Skeletal muscle cell (primary cell): ENCODE data around the gene OPRM1.
"Not testable (repeated sequence)": the region's sequence is repeated elsewhere in the genome, so short reads cannot be mapped to it uniquely, and the experiment has no call there.

ENCODE experiments used
- DNase-seq: peaks from one replicate; pipeline ENCODE4 v3.0.0-alpha.2; 2010; ENCODE audit warnings: low read depth
- H3K4me3 ChIP-seq: 2 replicates; pipeline ENCODE4 v1.5.1; 2011; ENCODE audit warnings: low read depth, mild to moderate bottlenecking, control low read depth, low read length, moderate library complexity

The OPRM1 gene

DNA sequence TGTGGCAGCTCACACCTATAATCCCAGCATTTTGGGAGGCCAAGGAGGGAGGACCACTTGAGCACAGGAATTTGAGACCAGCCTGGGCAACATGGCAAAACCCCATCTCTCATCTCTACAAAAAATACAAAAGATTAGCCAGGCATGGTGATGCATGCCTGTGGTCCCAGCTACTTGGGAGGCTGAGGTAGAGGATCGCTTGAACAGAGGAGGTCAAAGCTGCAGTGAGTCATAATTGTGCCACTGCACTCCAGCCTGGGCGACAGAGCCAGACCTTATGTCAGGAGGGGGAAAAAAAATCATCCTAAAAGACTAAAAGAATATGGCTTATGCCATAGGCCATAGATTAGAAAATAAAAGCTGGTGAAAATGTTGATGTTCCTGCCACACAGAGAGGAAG is 39.6 kb downstream of the OPRM1 start:
- not testable (repeated sequence) for DNase-seq, H3K4me3 ChIP-seq

DNA sequence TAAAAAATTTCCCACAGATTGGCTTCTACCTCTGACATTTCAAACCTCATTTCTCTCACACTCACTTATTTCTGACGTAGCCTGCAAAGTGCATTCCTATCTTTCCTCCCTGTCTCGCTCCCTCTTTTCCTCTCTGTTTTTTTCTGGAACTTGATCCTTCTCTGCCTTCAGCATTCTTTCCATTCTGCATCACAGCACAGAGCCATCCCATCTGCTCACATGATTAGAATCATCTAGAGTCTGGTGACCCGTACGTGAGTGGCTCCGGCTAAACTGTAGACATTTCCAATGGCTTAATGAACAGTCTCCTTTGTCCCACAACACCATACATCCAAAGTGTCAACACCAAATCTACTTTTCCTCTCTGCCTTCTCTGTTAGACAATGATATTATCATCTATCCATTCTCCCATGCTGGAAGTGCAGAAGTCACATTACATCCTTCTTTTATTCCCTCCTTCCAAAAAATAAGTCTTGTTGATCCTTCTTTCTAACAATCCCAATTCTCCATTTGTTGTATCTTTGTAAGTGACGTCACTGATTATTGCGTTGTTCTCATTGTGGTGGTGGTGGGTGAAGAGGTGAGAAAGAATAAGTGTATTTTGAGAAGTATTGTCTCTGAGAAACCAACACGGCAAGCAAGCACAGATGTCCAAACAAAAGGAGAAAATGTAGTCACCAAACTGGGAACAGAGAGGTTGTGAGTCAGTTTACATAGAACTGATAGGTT is 41.6 kb downstream of the OPRM1 start:
- no peak overlapping the region for H3K4me3 ChIP-seq
- no peak for DNase-seq

DNA sequence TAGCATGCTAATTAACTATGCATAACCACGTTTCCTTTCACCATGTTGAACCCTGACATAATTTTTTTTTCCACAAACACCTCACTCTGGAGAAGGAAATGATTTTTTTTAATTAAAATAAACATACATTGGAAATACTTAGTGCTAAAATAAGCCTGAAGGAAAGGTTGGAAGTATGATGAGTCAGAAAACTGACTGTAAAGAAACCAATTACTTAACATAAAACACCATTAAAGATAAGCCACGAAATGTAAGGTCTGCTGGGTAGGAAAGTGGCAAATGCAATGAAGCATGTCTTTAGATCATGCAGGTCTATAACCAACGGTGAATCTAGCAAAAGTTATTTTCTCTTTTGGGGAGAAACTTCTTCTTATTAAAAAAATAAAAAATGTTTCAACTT is 47.5 kb downstream of the OPRM1 start:
- no peak overlapping the region for H3K4me3 ChIP-seq
- DNase-seq: no peak

DNA sequence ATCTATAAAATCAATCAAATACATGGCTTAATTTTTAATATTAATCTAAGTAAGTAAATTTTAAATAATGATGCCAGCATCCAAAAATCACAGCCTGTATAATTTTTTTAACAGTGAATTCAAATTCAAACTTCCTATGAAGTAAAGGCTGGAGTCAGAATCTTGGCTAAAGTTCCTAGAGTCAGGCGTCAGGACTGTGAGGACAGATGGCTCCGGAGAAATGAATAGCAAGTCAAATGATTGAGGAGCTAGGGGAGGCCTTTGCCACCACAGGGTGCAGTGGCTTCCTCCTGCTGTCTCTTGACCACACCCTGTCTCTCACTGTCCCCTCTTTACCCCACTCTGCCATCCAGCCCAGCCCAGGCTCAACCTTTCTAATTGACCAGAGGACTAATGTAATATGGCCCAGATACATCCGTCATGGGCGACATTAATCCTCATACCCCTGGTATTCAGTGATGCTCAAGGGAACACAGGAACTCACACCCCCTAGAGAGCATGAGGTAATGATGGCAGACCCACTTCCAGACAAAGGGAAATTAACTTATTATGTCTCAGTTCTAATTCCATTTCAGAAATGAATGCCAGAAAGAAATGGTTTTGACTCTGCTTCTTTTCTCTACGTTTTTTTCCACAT is 53.4 kb downstream of the OPRM1 start:
- no peak for DNase-seq
- no peak overlapping the region for H3K4me3 ChIP-seq

DNA sequence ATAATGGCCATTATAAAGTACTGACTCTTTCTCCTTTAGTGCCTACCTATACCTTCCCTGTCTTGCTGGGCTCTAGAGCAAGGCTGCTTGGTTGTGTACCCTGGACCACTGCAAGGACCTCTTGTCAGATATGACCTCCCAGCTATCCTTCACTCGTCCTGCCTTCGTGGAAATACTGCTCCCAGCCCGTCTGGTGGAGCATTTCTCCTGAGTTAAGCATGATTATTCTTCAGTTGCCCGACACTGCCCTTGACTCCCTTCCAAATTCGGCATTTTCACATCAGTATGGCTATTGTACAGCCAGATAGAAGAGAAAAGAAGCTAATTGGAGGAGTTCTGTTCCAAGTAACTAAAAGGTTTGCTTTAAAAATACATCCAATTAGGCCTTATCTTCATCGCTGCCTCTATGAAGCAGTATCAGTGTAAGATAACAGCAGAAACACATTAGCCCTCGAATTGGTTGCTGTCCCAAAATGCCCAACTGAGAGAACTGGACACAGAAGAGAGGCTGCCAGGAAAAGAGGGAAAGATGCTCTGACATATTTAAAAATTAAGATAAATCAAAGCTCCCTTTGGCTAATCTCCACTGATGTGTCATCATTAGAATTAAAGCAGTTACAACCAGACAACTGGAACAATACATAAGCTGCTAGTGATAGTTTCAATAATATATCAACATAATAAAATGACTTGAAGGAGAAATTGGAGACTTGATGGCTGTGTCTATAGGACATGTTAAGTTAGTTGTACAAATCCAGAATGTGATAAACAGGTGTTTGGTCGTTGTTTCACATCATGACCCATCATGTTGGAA is 54.4 kb downstream of the OPRM1 start:
- no peak overlapping the region for H3K4me3 ChIP-seq
- no peak for DNase-seq

DNA sequence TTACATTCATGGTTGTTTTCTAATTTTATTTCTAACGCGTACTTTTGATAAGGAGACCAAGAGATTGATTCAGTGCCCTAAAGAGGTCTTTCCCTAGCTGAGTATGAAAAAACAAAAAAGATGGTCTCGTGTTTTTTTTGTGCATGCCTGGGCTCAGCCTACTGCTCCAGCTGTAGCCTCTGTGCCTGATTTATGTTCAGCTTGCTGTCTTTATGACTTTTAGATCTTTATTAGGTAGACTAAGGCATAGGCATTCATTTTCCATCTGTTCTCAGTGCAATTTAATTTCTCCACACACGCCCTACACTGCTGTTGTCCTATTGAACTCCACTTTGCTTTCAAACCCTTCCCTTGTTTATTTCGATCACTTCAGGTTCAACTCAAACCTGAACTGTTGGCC is 56.5 kb downstream of the OPRM1 start:
- DNase-seq: no peak
- no peak overlapping the region for H3K4me3 ChIP-seq

DNA sequence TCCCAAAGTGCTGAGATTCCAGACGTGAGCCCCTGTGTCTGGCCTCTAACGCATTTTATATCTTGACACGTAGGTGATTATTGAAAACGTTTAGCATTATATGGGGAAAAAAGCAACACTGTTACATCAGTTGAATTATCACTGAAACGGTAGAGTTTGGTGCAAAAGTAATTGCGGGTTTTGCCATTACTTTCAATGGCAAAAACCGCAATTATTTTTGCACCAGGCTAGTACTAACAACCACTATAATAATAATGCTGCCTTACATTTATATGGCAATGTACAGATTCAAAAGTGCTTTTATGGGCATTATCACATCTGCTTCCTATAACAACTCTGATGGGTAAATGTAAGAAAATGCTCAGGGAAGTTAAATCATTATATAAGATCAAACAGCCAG is 57.3 kb downstream of the OPRM1 start:
- no peak overlapping the region for H3K4me3 ChIP-seq
- DNase-seq: no peak

DNA sequence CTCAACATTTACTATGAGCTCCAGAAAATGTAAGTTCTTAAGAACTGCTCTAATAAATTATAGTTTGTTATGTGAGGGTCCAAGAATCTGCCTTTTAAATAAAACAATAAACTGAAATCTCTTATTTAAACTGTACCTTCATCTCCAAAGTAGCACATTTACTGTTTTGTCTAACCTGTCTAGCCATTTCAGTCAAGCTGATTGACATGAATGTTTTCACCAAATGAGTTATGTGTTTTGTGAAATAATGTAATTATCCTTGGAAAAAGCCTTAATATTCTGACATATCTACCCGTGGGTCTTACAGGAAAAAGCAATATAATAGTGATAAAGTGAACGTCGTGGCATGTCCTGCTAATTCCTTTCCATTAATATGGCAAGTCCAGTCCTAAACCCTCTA is 57.8 kb downstream of the OPRM1 start:
- DNase-seq: no peak
- no peak overlapping the region for H3K4me3 ChIP-seq

DNA sequence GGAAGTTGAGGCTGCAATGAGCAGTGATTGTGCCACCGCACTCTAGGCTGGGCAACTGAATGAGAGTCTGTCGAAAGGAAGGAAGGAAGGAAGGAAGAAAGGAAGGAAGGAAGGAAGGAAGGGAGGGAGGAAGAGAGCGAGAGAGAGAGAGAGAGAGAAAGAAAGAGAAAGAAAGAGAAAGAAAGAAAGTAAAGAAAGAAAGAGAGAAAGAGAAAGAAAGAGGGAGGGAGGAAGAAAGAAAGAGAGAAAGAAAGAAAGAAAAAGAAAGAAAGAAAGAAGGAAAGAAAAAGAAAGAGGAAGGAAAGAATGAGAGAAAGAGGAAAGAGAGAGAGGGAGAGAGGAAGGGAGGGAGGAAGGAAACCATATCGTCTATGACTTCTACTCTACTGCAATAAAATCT is 60.2 kb downstream of the OPRM1 start:
- H3K4me3 ChIP-seq: no peak overlapping the region
- no peak for DNase-seq

DNA sequence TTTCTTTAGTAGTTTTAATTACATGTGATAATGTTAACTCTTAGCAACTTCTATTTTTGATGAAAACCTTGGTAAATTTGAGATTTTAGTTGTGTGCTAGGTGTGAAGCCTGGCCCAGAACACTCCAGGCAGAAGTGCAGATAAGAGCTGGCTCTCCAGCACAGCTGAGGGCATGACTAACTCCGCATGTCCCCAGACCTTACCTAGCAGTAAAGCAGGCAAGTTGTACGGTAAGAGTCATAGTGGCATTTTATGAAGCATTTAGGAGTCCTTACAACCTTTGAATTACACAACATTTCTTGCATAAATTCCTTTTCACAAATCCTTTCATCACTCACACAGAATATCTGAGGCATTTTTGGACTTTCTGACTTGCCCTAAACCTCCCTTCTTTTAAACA is 67.2 kb downstream of the OPRM1 start:
- no peak overlapping the region for H3K4me3 ChIP-seq
- no peak for DNase-seq

DNA sequence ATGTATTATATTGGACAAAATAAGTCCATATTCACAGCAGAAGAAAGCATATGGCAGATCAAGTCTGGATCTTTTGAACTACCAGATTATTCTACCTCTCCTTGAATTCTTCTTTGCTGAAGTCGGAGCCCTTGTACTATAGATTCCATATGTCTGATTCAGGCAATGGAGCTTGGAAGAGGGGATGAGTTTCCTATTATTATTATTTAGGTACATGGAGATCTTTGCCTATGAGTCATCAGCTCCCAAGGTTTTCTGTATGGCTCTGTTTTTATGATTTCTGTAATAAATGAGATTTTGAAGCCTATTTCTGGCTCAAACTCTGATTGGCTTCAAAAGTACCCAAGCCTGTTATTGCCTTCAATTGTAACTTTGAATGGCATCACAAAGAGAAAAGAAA is 72.0 kb downstream of the OPRM1 start:
- no peak for DNase-seq
- no peak overlapping the region for H3K4me3 ChIP-seq

DNA sequence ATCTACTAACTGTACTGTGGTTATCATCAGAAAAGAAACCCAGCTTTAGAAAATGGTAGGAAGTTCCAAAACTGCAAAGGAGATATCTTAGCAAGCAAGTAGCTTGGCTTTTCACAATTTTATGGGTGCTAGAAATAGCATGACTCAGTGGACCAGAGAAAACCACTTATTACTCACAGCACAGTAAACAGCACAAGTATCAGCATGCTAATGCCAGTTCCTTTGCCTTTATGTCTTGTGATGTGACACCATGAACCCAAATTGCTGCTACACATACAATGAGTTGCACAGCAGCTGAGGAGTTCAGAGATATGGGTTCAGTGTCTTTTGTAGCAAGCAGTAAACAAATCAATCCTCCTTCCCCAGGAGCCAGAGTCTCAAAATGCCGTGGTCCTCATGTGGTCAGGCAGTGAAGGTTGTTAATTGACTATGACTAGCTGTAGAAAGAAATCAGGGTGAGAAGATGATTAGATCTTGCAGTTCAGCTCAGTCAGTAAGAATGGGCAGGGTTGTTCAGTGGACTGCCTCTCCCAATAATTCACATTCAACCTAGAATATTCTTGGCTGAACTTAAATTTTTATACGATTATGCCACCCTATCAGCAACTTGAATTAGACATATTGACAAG is 73.3 kb downstream of the OPRM1 start:
- no peak for DNase-seq
- H3K4me3 ChIP-seq: no peak overlapping the region

DNA sequence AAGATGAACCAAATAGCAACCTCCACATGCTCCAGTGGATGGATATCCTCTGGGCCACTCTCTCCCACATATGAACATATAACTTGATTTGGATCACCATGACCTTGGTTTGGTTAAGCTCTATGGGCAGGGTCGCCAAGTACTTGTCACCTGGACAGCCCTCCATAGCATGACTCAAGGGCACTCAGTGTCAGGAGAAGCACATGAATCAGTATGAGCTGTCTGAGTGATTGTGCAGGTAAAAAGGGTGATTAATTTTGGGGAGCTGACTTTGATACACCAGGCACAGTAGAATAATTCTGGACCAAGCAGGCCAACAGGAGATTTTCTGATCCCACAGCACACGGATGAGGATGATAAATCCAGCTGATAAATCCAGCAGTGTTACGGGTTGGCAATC is 74.4 kb downstream of the OPRM1 start:
- no peak for DNase-seq
- no peak overlapping the region for H3K4me3 ChIP-seq

DNA sequence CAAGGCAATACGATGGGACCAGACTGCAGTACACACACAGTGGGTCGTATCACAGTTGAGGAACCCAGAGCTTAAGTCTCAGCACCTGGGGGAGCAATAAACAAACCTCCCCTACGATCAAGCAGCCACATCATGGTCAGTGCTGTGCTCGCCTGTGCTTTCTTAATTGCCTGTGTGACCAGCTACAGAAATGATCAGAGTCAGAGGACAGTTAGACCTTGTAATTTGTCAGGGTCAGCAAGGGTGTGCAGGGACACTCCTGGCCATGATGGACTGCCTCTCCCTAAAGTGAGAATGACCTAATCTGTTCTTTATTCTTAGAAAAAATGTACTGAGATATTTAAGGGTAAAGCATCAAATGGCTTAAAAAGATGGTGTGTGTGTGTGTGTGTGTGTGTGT is 78.4 kb downstream of the OPRM1 start:
- no peak for DNase-seq

DNA sequence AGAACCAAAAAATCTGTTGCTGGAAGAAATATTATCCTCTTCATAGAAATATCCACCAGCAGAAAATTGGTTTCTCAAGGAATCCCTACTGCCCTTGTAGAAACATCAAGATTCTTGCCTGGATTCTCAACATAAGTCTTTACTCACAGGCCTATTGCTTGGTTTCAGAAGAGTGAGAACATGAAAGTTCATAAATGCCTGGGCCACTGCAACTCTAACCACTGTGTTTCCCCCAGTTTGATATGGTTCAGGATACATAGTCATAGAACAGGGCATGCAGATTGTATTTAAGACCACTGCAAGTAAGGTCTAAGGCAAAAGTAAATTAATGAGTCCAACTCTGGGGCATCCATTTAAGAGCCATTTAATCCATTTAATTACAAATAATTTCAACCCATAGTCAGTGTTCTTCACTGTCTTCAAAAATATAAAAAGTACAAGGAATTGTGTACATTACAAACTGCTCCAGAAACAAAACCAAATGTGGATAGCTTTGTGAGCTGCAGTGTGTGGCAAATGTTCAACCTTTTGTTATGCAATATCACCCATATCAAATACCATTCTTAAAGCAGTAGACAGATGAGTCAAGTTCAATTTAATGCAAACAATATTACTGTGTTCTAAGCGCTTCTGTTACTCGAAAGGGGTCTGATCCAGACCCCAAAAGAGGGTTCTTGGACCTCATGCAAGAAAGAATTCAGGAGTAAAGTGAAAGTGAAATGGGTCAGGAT is 83.3 kb downstream of the OPRM1 start:
- H3K4me3 ChIP-seq: no peak overlapping the region

More for the DNA sequence above, 78.4 kb downstream of the OPRM1 start:
- H3K4me3 ChIP-seq: no peak overlapping the region

DNA sequence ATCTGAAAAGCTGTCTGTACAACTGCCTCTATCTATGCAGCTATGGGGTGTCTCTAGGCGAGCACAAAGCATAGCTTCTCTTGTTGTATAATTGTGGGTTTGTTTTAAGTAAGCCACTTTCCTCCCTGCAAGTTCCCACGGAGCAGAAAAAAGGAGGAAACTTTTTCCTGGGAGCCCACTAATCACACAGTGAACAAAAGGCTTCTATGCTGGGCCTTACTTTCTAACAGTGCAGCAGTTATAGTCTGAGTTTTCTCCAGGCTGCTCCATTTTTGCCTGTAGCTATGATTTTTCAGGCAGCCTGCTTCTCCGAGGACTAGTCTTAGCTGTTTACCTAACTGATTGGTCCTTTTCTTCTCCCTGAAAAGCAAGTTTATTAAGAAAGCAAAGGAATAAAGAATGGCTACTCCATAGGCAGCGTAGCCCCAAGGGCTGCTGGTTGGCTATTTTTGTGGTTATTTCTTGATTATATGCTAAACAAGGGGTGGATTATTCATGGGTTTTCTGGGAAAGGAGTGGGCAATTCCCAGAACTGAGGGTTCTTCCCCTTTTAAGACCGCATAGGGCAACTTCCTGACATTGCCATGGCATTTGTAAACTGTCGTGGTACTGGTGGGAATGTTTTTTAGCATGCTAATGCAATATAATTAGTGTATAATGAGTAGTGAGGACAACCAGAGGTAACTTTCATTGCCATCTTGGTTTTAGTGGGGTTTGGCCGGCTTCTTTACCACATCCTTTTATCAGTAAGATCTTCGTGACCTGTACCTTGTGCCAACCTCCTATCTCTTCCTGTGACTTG is 84.3 kb downstream of the OPRM1 start:
- no peak overlapping the region for H3K4me3 ChIP-seq
- DNase-seq: no peak

More for the DNA sequence above, 83.3 kb downstream of the OPRM1 start:
- DNase-seq: no peak

DNA sequence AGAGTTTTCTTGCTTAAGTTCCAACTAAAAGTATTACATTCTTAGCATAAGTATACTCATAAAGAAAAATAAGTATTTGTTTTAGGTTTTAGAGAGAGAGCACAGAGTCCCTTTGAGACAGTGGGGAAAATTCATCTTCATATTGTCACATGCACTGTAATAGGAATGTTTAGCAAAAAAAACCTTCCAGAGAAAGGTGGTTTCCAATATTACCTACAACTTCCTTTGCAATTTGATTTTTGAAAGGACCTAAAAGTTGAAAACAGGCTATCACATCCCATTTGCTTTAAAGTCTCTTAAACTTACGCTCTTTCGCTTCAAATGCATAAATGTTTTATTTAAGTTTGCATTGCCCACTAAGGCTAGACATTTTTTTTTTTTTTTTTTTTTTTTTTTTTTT is 86.4 kb downstream of the OPRM1 start:
- H3K4me3 ChIP-seq: no peak overlapping the region
- no peak for DNase-seq

DNA sequence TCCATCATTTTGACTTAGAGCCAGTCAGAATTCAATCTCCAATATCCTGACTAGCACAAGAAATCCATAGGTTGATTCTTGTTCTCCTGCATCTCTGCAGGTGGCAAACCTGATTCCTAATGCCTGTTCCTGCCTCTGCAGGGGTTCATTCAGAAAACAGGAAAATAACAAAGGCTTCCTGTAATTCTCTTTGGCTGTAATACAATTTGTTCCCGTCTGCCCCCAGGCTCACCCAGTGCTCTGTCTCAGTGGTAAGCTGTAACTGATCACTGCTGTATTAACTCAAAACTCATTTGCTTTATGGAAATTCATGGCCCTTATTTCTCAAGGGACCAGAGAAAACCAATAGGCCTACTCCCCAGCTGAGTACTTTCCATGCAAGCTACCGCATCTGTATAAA is 88.6 kb downstream of the OPRM1 start:
- no peak for DNase-seq

More for the DNA sequence above, 88.6 kb downstream of the OPRM1 start:
- no peak overlapping the region for H3K4me3 ChIP-seq
